GM21529 (cell line): ENCODE results near the gene PPP1R10.

Source experiments
- ATAC-seq: cut with Tn5 transposase; IDR thresholded peaks from one replicate; pipeline ENCODE4 v1.9.1; 2021; ENCODE audit not compliant: unreplicated experiment

The PPP1R10 gene

DNA sequence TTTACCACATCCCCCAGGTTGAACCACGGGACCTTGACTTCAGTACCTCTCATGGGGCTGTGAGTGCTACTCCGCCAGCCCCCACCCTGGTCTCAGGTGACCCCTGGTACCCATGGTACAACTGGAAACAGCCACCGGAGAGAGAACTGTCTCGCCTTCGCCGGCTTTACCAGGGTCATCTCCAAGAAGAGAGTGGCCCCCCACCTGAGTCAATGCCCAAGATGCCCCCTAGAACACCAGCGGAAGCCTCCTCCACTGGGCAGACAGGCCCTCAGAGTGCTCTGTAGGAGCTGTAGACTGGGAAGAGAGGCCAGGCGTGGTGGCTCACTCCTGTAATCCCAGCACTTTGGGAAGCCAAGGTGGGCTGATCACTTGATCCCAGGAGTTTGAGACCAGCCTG is 8.5 kb upstream of the PPP1R10 start:
- no peak for ATAC-seq

DNA sequence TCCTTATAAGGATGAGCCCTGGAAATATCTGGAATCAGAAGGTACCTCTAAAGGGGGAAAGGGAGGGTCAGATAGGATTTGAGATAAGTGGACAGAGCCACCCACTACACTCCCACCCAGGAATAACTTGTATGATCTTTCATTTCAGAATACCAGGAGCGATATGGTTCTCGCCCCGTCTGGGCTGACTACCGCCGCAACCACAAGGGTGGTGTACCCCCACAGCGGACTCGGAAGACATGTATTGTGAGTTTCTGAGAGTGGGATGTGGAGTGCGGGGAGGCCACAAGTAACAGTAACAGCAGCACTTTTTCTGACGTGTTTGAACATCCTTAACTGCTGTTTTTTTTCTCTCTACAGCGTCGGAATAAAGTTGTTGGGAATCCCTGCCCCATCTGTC is 2.5 kb upstream of the PPP1R10 start:
- ATAC-seq = no peak

DNA sequence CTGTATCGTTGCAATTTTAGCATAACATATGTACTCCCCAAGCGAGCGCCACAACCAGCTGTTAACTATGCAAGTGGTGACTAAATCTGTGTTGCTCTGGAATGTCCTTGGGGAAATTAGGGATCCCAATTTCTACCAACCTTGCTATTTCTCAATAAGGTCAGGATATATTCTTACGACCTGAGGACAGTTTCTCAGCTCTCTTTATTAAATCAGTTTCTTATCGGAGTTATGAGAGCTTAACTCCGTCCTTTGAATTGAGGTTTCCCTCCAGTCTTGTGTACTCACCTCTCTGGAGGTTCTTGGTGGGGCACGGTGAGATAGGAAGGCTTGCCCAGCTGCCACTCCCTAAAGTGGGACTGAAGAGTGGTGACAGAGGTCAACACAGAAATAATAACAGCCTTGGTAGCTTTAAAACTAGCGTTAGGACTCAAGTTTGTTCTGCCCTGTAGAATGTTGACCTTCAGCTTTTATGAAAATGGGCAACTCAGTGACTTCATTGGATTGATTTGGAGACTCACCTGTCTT is 1.3 kb upstream of the PPP1R10 start:
- ATAC-seq = no peak

DNA sequence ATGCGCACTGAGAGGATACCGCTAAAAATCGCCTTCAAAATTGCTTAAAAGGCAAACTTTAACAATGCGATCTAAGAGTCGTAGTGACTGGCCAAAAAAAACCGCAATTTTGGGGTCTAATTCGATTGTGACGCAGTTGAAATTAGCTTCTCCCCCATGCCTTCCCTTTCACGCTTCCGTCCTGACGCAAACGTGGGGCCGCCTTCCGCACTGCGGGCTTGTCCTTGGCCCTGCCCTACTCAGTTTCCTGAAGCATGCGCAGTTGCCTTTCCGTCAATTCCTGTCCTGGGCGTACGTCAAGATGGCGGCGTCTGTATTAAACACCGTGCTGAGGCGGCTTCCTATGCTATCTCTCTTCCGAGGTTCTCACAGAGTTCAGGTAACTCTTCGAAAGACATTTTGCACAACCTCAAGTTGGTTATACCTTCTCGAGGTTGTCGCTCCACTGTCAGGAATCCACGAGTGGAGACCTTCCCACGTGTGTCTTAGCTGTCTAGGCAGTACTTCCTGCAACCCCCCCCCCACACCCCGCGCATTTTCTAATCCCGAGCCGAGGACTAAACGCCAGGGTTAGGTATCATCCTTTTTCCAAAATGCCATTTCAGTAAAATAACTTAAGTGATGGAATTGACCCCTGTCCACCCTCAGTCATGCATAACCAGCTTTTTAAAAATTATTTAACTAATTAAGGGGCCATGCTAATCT is 674 bp upstream of the PPP1R10 start, which contains the start of gene MRPS18B:
MRPS18B (plus strand) TSS at position 276 of the 705 bp plus-strand sequence; CDS start at position 302, 26 bp downstream.
- peak; percentile 69 for ATAC-seq

DNA sequence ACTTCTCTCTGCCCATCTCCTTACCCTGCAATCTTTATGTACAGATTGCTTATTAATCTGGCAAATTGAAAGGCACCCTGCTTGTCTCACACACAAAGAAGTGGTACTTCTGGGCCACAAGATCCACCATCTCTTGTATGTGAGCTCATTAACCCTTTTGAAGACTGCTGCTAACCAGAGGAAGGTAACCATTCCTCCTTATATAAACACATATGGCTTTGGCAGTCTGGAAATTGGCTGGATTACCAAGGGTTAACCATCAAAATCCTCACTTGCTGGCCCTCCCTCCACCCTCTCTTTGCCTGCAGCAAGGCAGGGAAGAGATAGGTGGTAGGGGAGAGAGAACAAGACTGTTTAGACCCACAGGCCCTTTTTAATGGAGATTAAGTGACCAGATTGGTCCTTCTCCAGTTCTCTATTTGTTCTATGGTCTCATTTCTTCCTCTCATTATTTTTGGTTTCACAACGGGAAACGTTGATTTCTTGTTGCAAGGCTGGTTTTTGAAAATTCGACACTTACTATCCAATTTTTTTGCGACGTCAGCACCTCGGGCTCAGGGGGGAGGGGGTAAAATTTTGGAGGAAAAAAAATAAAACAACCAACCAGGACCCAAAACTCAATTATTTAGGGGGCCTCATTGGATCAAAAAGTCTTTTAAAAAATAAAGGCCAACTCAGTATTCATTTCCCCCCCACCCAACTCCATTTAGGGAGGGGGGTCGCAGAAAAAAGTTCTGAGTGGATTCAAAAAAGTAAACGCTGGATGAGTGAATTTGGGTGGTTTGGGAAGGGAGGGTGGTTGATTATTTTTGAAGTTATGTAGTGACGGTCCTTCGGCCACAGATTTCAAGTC is 859 bp downstream of the PPP1R10 start:
- no peak for ATAC-seq

DNA sequence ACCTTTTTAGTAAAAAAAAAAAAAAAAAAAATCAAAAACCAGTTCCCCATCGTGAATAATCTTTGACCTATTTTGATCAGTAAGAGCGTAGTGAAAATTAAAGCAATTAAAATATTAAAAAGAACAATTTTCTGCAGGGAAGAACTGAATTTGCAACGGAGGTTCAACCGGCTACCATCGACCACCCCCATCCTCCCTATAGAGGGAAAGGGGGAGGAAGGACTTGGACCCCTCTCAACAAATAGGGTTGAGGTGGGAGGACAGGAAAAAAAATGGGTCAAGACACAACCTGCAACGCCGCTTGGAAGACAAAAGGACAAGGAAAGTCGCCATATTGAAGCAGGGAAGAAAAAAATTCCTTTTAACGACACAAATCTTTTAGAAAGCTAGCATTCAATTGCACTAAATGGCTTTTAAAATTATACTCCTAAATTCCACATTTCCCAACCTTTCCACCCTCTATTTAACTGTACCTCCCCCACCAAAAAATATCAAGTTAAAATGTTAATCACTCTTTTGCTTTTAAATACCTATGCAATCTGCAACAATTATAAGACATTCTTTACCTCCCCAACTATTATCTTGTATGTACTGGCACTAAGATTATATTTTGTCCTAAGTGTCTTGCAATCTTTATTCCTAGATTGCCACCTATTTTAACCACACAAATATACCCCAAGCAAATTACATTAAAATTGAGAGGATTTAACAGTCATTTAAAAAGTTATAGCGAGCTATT is 1.7 kb downstream of the PPP1R10 start:
- ATAC-seq = no peak

DNA sequence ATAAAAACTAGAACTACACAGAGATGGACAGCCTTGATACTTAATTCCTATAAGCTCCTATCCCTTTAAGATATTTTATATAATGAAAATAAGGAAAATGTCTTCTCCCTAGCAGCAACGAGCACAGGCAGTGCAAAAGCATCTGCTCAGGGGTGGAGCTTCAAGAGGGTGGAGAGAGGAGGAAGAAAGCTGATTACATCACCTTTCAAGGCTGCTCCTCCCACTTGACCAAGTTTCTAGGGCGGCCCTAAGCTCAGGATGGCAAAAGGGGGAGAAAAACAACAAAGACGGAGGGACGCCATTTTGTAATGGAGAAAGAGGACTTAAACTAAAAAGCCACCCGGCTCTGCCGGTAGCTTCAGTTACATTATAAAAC is 2.2 kb downstream of the PPP1R10 start:
- peak; percentile 54 for ATAC-seq

DNA sequence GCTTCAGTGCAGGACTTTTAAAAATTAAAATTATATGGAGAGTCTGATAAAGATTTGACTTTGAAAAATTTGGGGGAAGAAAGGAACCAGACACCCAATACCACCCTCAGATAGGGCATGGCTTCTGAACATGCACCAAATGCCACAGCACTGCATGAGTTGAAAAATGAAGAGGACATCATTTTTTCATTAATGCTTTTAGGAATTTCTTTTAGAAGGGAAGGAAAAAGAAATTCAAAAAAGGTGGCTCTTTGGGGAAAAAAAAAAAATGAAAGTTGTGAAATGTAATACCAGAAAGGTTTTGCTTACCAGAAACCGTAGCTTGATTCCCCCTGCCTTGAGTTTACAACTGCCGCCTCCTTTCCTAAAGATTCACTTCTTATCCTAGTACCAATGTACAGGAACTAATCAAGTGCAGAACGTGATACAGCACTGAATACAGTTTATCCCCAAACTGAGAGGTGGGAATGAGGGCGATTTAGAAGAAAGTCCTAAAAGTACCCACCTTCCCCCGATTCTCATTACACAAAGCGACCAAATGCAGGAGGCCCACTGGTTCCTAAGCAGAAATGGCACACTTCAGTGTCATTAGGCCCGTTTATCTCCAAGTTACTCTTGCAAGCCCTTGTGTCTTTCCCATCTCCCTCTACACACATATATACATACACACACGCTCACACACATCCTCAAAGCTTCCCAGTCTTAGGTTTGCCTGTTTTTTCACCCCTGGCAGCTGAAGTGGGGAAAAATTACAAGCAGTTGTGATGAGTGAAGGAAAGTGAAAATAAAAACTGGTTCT is 2.8 kb downstream of the PPP1R10 start:
- no peak for ATAC-seq

DNA sequence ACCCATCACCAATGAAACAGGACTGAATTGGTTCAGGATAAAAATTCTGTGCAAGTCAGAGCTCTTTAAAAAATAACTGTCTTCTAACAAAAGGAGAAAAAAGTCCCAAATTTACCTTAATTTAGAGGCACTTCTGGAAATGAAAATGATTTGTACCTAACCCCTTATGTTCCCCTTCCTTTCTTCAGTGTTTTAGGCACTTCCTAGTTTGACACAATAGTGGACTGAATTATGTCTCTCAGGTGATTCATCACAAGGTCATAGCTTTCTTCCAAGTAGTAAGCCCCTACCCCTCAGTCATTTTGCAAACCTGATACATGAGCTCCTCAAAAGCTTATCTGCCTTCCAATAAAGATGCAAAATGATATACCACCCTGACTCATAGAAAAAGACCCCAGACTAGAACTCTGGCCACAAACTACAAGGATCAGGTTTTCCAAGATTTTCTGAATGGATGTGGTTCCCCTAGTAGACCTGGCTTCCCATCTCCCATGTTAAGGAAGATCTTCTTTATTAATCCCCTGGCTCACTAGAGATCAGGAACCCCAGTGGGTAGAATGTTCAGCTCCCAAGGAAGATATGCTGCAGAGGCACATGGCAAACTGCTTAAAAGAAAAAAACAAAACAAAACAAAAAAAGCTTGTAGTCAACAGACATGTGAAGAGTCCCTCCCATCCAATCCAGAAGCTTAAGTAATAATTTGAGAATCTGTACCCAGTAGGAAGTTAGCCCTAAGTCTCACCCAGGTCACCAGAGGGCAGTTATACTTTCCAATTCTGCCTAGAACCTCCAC is 3.6 kb downstream of the PPP1R10 start:
- ATAC-seq = no peak

DNA sequence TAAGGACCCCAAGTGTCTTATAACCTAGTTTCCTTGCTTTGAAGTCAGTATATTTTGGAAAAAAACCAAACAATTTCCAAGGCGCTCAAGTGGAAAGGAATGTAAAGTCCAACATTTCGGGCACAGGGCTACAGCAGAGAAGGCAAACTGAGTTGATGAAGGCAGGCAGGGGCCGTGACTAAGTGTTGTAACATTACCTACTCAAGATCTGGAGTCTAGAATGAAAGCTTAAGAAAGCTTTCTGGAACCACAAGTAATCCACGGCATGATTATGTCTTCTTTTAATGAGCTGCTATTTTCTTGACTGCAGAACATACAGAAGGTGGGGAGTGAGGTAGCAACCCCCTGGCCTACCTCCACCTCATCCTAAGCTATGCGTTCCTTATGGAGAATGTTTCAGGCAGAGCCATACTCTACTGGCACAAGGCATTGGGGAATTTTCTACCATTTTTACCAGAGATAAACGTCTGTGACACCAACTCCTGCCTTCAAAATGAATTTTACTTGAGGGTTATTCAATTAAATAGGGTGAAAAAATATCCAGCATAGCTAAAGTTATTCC is 4.3 kb downstream of the PPP1R10 start:
- ATAC-seq = no peak

DNA sequence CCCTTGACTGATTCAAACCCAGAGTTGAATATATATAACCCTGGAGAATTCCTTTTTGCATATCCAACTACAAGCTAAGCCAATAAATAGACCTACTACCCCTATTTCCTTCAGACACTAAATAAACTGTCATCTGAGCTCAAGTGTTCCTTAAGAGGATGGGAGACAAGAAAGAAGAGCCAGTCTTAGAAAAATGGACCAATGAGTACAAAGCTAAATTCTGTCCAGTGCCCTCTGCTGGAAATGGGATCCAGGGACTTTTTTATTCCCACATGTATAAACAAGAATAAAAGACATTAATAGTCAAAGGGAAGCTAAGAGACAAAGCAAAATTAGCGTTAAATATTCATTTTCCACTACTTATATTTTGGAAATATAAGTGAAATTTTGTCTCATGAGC is 4.8 kb downstream of the PPP1R10 start:
- ATAC-seq = no peak

DNA sequence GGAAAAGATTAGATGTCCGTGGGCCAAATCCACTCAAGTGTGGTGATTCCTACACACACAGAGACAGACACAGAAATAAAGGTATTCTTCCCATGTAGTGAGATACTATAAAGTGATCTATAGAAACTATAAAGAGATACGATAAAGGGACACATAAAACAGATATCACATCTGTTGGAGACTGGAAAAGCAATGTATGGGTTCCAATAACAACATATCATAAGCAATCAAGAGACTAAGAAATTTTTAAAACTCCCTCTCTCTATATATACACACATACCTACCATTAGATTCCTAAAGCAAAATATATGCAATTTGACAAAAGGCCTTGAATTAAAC is 5.2 kb downstream of the PPP1R10 start:
- ATAC-seq = no peak

DNA sequence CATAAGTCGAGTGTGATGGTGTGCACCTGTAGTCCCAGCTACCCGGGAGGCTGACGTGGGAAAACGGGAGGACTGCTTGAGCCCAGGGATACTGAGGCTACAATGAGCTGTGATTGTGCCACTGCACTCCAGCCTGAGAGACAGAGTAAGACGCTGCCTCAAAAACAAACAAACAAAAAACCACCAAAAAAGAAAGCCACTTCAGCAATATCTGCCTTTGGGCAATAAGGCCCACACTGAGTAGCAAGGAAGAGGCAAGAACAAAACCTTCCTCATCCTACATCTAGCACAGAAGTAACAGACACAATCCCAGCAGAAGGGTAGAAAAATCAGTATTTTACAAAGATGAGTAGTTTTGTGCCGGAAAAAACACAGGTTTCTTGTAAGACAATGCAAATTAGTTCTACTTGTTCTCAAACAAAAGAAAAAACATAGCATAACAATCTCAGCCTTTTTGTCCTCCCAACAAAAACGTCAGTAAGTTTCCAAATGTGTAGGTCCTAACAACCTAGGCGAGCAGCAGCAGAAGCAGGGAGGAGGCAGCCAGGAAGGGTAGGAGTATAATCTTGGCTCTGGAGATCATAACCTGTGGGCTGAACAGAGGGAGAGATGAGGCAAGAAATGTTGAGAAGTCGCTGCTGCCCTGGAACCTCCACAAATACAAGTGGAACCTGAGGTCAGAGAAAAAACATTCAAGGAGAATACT is 5.7 kb downstream of the PPP1R10 start:
- ATAC-seq = no peak

DNA sequence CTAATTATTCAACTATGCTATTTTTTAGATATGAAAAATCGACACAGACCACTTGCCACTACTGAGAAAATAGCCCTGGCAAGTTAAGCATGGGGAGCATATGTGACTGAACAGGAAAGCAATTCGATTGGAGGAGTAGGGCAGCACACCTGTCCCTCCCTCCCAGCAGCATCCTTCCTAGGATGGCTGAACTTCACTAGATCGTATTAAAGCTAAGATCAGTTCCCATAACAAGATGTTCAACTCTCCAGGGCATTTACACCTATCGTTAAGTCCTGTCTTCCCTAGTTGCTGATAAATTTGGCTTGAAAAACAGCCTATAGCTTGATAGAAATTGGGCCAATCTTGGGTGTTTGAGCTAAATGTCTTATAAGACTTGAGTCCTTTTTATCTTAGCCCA is 7.0 kb downstream of the PPP1R10 start:
- no peak for ATAC-seq

DNA sequence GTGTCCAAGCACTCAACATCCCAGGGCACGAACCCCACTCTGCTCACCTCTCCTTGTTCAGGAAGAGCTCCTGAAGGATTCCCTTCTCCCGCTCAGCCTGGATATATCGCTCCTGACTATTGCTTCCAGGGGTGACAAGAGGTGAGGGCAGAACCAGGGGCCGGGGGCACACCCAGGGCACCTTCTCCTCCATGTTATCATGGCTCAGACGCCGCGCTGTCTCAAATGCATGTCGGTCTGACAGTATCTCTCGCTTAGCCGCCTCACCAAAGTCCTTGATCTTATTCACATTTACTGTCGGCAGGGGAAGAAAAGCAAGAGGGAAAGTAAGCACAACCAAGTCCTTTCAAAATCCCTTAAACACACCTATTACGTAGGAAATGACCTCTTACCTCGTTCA is 13.1 kb downstream of the PPP1R10 start:
- ATAC-seq = no peak

DNA sequence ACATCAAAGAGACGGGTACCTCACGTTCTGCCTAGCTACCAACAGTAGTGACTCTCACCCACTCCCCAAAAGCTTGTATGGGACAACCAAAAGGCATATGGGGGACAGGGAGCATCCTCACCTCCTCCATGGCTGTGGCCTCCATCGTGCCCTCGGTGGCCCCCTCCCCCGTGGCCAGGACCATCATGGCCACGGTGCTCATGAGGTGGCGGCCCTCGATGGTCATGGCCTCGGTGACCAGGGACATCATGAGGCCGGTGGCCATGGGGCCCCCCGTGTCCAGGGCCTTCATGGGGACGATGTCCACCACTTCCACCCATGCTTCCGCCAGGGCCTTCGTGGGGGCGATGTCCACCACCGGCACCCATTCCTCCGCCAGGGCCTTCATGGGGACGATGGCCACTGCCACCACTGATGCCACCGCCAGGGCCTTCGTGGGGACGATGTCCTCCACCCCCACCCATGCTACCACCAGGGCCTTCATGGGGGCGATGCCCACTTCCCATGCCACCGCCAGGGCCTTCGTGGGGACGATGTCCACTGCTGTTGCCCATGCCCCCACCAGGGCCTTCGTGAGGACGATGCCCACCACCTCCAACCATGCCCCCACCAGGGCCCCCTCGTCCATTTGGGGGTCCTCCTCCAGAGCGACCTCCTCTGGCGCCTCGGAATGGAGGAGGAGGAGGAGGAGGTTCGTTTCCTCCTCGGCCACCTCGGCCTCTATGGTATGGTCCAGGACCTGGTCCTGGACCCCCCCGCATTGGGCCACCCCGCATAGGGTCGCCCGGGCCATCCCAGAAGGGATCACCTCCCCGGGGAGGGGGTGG is 15.0 kb downstream of the PPP1R10 start:
- ATAC-seq = no peak

DNA sequence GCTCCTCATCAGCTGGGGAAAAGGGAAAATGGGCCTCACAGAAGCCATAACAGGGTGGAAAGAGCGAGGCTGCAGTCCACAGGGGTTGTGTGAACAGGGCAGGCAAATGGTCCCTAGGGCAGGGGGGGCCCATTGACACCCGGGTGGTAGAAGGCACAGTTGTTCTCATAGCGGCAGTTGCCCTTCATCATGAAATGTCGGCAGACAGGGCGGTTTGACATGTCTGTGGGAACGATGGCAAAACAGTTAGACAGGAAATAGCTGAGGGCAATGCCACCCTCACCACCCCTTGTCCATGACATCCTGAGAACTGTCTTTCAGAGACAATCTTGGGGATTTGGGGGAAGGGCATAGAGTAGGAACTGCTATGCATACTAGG is 15.6 kb downstream of the PPP1R10 start:
- no peak for ATAC-seq

DNA sequence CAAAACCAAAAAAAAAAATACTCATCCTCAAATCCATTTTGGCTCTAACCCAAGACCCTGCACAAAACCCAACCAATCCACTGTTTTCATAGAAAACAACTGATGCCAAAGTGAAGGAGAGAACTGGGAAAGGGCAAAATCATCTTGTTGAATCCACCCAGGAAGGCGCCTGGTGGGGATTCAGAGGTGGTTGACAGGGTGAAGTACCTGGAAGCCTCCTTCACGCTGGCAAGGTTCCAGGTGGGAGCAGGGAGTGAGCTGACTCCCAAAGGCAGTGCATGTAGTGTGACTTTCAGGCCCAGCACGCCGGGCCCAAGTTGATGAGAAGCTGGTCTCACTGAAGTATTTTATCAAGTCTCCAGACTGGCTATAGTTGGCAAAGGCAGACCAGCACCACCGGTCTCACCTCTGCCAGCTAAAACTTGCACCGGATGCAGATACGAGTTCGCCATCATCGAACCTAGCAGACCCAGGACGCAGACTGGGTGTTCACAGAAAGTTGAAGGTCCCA is 16.5 kb downstream of the PPP1R10 start:
- ATAC-seq = no peak
